Esophagus (tissue), 2 donors: Measurements from ENCODE around the gene CCDC178. TPM values are rescaled to one million over a fixed set of nuclear protein-coding genes. Genes with fewer than 3 reads are reported as not detected.

Source experiments
- H3K27ac ChIP-seq, 2 donors: one replicate each; pipeline ENCODE4 v1.5.1; 2013; ENCODE audit warnings: low read depth in 2 of 2, mild to moderate bottlenecking in 2 of 2, inconsistent platforms in 1 of 2, low read length in 1 of 2, moderate library complexity in 1 of 2
- H3K27me3 ChIP-seq, 2 donors: one replicate each; pipeline ENCODE4 v1.6.1; 2013; ENCODE audit warnings: low read length in 2 of 2, control low read depth in 1 of 2, mild to moderate bottlenecking in 1 of 2; ENCODE audit not compliant: insufficient read depth in 2 of 2, control insufficient read depth in 1 of 2
- H3K36me3 ChIP-seq, 2 donors: one replicate each; pipeline ENCODE4 v1.6.1; 2013; ENCODE audit warnings: low read length in 1 of 2; ENCODE audit not compliant: control insufficient read depth in 2 of 2, insufficient read depth in 2 of 2
- H3K4me1 ChIP-seq, 2 donors: one replicate each; pipeline ENCODE4 v1.6.1; 2013; ENCODE audit warnings: low read length in 1 of 2; ENCODE audit not compliant: control insufficient read depth in 2 of 2, insufficient read depth in 2 of 2
- H3K4me3 ChIP-seq, 2 donors: one replicate each; pipeline ENCODE4 v1.5.1; 2013; ENCODE audit warnings: low read length in 2 of 2, mild to moderate bottlenecking in 2 of 2, low read depth in 1 of 2, moderate library complexity in 1 of 2
- H3K9me3 ChIP-seq, 2 donors: one replicate each; pipeline ENCODE4 v1.6.1; 2013; ENCODE audit warnings: mild to moderate bottlenecking in 2 of 2, low read depth in 1 of 2, low read length in 1 of 2, moderate library complexity in 1 of 2; ENCODE audit not compliant: control insufficient read depth in 2 of 2, insufficient read depth in 1 of 2
- WGBS, 2 donors: extraction: QIAGEN DNeasy Blood & Tissue Kit; methylation state at CpG; one replicate each; pipeline ENCODE4 v1.1.7; 2013; 5-methylcytosine and 5-hydroxymethylcytosine counted together
- polyA plus RNA-seq, 2 donors: library from polyadenylated mRNA; stranded (reverse); fragments of 200-250 nt; gene quantifications; one replicate each; pipeline ENCODE4 v1.2.3, GENCODE V29; 2013
- donor health status: healthy with polysubstance abuse.
- donor health status: Bipolar disorder and iron deficiency.

CCDC178 gene
- polyA plus RNA-seq, 2 donors, result 0.24 to 0.34 TPM

DNA sequence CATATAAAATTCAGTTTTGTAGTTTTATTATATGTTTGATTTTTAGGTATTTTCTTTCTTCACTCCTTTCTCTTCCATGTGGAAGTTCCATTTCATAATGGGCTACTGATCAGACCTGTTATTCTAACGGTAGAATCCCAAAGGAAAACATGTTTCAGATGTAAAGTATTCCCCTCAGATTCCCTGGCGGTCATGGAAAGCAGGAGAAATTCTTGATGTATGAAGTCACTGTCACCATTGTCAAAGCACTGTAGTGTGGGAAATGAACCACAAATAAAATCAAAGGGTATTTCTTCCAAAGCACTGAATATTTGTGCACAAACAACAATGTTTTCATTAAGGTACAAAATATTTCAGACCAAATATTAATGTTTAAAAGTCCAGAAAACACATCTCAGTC is 430.4 kb downstream of the CCDC178 start:
- Histone ChIP-seq H3K27ac (no peak overlapping the region), H3K9me3 (no peaks in the 10 kb centered on the region), H3K4me3 (no peak overlapping the region), H3K36me3 (no peaks in the 10 kb centered on the region), H3K4me1 (no peaks in the 10 kb centered on the region), H3K27me3 (no peaks in the 10 kb centered on the region)
- WGBS, 2 donors, result 51 to 58% methylated on average over 2 of the region's 2 CpGs

DNA sequence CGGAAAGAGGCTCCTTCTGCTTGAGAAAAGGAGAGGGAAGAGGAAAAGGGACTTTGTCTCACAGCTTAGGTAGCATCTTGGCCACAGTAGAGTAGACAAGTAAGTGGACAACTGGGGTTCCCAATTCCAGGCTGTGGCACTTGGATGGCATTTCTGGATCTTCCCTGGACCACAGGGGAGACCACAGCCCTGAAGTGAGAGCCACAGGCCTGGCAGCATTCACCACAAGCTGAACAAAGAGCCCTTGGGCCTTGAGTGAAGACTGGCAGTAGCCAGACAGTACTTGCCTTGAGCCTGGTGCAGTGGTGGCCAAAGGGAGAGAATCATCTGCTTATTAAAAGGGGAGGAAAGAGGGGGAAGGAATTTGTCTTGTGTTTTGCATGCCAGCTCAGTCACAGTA is 441.6 kb downstream of the CCDC178 start:
- 90 to 94% methylated on average over 1 of the region's 1 CpG for WGBS, 2 donors
- H3K27me3 ChIP-seq, result no peaks in the 10 kb centered on the region

DNA sequence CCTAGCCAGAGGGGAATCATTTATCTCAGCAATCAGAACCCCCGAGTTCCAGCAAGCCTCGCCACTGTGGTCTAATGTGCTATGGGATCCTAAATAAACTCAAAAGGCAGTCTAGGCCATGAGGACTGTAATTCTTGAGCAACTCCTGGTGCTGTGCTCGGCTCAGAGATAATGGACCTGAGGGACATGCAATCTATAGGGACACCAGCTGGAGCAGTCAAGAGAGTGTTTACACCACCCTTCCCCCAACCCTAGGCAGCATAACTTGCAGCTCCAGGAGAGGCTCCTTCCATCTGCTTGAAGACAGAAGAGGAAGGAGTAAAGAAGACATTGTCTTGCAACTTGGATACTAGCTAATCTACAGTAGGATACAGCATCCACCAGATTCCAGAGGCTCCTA is 442.2 kb downstream of the CCDC178 start:
- Histone ChIP-seq H3K4me1 (no peaks in the 10 kb centered on the region), H3K27me3 (no peaks in the 10 kb centered on the region), H3K36me3 (no peaks in the 10 kb centered on the region), H3K9me3 (no peaks in the 10 kb centered on the region), H3K4me3 (no peak overlapping the region), H3K27ac (no peak overlapping the region)
- WGBS, 2 donors, result 69 to 72% methylated on average over 3 of the region's 3 CpGs

More for the DNA sequence above, 441.6 kb downstream of the CCDC178 start:
- no peaks in the 10 kb centered on the region for H3K4me1 ChIP-seq
- H3K36me3 ChIP-seq, result no peaks in the 10 kb centered on the region
- no peak overlapping the region for H3K4me3 ChIP-seq
- no peaks in the 10 kb centered on the region for H3K9me3 ChIP-seq
- H3K27ac ChIP-seq, result no peak overlapping the region

DNA sequence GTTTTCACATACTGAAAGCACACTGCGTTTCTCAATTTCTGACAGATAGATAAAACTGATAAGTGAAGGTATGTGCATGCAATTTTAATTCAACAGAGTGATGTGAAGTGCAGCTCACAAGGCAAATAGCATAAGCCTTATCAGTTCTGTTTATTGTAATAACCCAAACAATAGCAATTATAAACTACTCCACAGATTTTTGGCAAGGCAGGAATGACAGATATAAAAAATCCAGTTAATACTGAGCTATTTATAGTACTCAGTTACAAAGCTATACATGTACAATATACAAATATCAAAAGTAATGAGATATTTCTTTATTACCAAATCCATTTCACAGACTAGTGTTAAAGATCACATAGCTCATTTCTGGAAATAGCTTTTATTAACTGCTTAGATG is 456.8 kb downstream of the CCDC178 start:
- 63 to 72% methylated on average over 1 of the region's 1 CpG for WGBS, 2 donors
- no peaks in the 10 kb centered on the region for H3K4me1 ChIP-seq

DNA sequence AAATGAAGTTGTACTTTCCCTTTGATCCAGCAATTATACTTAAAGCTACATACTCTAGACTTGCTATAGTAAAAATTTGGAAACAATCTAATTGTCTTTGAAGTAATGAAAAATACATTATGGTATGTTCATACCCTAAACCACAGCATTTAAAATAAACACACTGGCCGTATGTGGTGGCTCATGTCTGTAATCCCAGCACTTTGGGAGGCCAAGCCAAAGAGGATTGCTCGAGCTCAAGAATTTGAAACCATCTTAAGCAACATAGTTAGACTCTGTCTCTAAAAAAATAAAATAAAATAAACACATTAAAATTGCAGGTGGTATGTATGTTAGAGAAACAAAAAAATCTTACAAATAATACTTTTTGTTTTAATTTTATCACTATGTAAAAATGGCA is 459.6 kb downstream of the CCDC178 start:
- WGBS, 2 donors, result 47 to 63% methylated on average over 2 of the region's 2 CpGs
- no peaks in the 10 kb centered on the region for H3K36me3 ChIP-seq
- H3K4me3 ChIP-seq, result no peak overlapping the region
- no peaks in the 10 kb centered on the region for H3K4me1 ChIP-seq
- no peaks in the 10 kb centered on the region for H3K27me3 ChIP-seq
- H3K27ac ChIP-seq, result no peak overlapping the region
- H3K9me3 ChIP-seq, result no peaks in the 10 kb centered on the region

More for the DNA sequence above, 456.8 kb downstream of the CCDC178 start:
- Histone ChIP-seq H3K27ac (no peak overlapping the region), H3K27me3 (no peaks in the 10 kb centered on the region), H3K9me3 (no peaks in the 10 kb centered on the region), H3K4me3 (no peak overlapping the region), H3K36me3 (no peaks in the 10 kb centered on the region)

DNA sequence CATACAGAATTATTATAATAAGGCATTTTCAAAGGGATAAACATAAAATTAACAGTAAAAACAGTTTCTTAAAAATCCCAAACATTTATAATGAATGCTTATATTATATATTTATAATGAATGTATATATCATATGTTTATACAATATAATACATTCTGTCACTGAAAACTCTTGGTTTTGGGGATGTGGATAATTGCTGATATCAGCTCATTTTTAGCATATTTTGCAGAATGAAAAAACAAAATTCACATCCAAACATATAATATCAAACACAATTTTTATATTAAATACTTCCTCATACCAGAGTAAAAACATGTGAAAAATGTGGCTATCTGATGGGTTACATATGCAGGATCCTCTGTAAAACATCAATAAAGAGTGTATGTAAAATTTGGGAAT is 465.0 kb downstream of the CCDC178 start:
- Histone ChIP-seq H3K4me3 (no peak overlapping the region), H3K4me1 (no peaks in the 10 kb centered on the region), H3K36me3 (no peaks in the 10 kb centered on the region)

DNA sequence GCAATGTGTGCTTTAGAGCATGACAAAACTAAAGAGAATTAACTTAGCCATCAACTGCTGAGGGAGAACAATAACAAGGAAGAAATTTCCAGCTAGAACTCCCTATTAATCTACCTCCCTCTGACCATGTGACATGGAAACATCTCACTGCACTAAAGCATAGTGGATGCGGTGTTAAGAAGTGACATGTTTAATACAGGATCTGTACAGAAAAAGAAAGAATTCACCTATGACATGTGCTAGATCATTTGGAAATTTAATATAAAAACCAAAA is 465.4 kb downstream of the CCDC178 start:
- no peaks in the 10 kb centered on the region for H3K9me3 ChIP-seq
- WGBS, 2 donors, result 79 to 85% methylated on average over 1 of the region's 1 CpG
- no peak overlapping the region for H3K4me3 ChIP-seq
- H3K36me3 ChIP-seq, result no peaks in the 10 kb centered on the region
- no peak overlapping the region for H3K27ac ChIP-seq
- H3K4me1 ChIP-seq, result no peaks in the 10 kb centered on the region
- no peaks in the 10 kb centered on the region for H3K27me3 ChIP-seq

More for the DNA sequence above, 465.0 kb downstream of the CCDC178 start:
- Histone ChIP-seq H3K27me3 (no peaks in the 10 kb centered on the region), H3K9me3 (no peaks in the 10 kb centered on the region), H3K27ac (no peak overlapping the region)

DNA sequence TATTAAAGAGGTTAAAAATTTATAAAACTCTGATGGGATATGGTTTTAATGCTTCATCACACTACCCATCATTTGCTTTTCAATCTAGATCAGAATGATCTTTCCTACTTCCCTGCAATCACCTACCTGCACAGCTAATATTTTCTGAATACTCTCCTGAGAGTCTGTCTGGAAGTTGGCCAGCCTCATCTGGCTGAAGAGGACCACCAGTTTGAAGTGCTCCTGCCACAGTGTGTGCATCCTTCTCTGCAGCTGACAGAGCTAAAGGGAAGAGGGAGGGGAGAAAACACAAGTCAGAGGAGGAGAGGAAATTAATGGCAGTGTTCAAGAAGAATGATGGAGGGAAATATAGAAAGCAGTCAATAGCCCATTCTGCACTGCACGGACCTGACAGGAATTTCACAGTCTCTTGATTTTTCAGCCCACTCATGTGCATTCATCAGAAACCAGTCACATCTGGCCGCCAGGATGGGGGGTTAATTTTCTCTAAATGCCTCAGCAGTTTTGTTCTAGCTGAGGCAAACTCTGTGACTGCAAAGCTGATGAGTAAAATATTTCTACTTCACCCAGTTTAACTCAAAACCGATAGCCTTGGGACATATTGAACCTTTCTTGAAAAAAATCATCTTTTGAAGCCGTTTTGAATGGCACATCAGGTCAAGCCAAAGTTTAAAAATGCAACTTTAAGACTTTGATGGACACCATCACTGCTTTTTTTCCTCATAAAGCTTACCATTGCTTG is 465.9 kb downstream of the CCDC178 start:
- no peak overlapping the region for H3K4me3 ChIP-seq
- H3K27ac ChIP-seq, result no peak overlapping the region
- no peaks in the 10 kb centered on the region for H3K36me3 ChIP-seq
- no peaks in the 10 kb centered on the region for H3K27me3 ChIP-seq
- H3K9me3 ChIP-seq, result no peaks in the 10 kb centered on the region
- H3K4me1 ChIP-seq, result no peaks in the 10 kb centered on the region
- 49 to 50% methylated on average over 4 of the region's 4 CpGs for whole genome bisulfite sequencing, 2 donors

DNA sequence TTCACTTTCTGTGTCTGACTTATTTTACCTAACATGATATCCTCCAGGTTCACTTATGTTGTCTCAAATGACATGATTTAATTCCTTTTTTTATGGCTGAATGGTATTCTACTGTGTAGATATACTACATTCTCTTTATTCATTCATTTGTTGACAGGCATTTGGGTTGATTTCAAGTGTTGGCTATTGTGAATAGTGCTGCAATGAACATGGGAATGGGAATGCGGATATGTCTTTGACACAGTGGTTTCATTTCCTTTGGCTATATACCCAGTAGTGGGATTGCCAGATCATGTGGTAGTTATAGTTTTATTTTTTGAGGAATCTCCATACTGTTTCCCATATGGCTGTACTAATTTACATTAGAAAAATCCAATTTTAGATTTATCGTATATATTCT is 472.3 kb downstream of the CCDC178 start:
- Histone ChIP-seq H3K27ac (no peak overlapping the region), H3K27me3 (no peaks in the 10 kb centered on the region), H3K4me3 (no peak overlapping the region), H3K9me3 (no peaks in the 10 kb centered on the region), H3K36me3 (no peaks in the 10 kb centered on the region), H3K4me1 (no peaks in the 10 kb centered on the region)
- 78 to 85% methylated on average over 2 of the region's 2 CpGs for WGBS, 2 donors

DNA sequence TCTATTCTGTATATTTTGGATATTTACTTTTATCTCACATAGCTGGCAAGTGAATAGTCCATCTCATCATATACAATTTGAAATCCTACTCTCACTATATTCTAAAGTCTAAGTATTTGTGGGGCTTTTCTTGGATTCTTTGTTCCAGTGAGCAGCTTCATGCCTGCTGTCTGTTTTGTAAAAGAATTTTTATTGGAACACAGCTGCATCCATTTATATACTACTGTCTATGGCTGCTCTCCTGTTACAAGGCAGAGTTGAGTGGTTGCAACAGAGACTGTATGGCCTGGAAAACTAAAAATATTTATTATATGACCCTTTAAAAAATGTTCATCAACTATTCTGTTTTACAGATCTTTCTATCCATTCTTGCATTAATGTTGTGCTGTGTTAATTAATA is 474.4 kb downstream of the CCDC178 start:
- Histone ChIP-seq H3K36me3 (no peaks in the 10 kb centered on the region), H3K4me3 (no peak overlapping the region), H3K27me3 (no peaks in the 10 kb centered on the region), H3K4me1 (no peaks in the 10 kb centered on the region), H3K27ac (no peak overlapping the region), H3K9me3 (no peaks in the 10 kb centered on the region)
